GM21619 (cell line): Measurements from ENCODE around the gene UNC93B1.

Source experiments
- ATAC-seq: cut with Tn5 transposase; IDR thresholded peaks from one replicate; pipeline ENCODE4 v1.9.1; 2021; ENCODE audit not compliant: unreplicated experiment

The UNC93B1 gene

GRCh38 chr11:68003846-68004550 is at the start of gene UNC93B1:
Gene UNC93B1, minus strand, starts transcription at chr11:68004097. Its CDS starts 54 bp downstream, at chr11:68004043.
- ATAC-seq, result peak; percentile 40

DNA sequence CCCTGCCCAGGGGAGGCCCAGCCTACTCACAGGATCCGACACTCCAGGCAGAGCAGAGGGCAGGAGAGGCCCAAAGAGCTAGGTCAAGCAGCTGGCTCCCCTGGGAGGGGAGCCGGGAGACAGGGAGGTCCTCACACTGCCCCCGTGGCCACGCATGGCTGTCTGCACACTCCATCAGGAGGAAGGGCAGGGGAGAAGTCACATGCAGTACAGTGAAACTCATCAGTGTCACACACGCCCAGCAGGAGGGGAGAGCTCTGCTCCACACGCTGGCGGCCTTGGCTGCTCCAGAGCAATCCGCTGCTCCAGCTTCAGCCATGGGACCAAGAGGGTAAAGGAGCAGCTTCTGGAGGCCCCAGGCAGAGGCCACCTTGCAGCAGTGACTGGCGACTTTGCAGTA is 49.2 kb upstream of the UNC93B1 start:
- no peak for ATAC-seq

- ATAC-seq, result no peak
Measured at GRCh38 chr11:68052137-68052873, 48.4 kb upstream of the UNC93B1 start.

DNA sequence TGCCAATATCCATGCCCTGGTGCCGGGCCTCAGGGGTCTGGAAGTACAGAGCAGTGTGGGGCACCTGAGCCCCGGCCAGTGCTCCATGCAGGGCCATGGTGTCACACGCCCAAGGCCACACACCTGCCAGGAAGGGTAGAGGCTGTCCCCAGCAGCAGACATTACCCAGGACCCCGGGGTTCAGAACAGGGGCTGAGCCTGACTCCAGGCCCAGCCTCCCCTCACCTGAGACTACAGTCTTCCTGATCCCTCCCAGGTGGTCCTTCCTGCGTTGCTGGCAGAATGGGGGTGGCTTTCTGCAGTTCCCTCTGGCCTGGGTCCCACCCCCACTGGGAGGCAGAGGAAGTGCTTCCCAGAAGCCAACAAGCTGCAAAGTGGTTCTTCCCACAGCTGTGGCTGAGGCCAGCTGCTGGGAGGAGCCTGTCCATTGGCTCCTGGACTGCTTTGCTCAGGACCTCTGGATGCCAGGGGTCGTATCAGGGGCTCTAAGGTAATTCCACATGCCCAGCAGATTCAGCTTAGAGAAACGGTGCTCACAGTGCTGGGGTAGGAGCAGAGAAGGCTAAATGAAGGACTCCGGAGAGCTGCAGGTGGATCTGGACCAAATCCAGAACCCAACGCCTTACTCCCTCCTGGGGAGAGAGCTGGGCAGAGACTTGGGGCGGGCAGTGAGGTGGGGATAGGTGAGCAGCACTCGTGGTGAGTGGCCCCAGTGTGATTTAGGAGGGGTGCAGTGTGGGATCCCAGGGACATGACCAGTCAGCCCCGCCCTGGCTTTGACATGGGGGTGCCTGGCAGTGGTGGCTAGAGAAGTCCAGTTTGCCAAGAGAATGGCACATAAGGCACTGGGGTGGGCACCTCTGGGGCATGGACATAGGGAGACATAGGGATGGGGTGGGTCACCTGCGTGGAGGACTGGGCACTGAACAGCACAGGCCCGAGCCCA is 47.6 kb upstream of the UNC93B1 start:
- no peak for ATAC-seq

DNA sequence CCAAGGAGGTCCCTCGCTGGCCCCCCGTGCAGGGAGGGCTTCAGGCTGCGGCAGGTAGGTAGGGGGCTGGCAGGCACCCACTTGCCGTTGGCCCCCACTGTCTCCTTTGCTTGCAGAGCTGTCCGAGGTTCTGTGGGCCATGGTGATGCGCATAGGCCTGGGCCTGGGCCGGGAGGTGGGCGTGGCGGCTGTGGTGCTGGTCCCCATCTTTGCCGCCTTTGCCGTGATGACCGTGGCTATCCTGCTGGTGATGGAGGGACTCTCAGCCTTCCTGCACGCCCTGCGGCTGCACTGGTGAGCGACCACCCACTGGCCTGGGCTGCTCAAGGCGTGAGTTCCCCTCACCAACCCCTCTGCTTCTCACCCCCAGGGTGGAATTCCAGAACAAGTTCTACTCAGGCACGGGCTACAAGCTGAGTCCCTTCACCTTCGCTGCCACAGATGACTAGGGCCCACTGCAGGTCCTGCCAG is 46.5 kb upstream of the UNC93B1 start:
- no peak for ATAC-seq

GRCh38 chr11:68049509-68050370 is 45.8 kb upstream of the UNC93B1 start:
- ATAC-seq, result no peak

GRCh38 chr11:68048681-68049508 is 45.0 kb upstream of the UNC93B1 start:
- no peak for ATAC-seq

- ATAC-seq, result no peak
Measured at GRCh38 chr11:68047437-68048290, 43.8 kb upstream of the UNC93B1 start.

GRCh38 chr11:68044898-68045351 is 41.0 kb upstream of the UNC93B1 start:
- no peak for ATAC-seq

DNA sequence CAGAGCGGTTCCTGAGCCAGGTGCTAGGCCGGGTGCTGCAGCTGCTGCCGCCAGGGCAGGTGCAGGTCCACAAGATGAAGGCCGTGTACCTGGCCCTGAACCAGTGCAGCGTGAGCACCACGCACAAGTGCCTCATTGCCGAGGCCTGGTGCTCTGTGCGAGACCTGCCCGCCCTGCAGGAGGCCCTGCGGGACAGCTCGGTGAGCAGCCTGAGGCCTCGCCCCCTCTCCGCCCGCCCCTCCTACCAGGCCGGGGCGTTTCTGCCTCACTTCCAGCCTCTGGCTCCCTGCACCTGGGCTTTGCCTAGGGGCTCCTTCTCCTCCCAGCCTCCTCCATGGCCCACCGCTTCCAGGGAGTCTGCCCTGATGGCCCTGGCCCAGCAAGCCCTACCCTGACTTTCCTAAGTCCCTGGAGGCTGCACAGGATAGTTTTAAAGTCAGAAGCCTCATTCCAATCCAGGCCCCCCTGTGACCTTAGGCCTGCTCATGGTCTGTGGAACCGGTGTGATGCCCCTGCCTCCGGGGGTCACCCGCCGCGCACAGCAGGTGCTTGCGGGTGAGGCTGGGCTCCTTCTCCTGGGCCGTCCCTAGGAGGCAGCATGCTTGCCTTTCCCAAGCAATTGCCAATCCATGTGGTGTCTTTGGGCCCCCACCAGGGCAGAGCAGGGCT is 40.4 kb upstream of the UNC93B1 start:
- no peak for ATAC-seq

DNA sequence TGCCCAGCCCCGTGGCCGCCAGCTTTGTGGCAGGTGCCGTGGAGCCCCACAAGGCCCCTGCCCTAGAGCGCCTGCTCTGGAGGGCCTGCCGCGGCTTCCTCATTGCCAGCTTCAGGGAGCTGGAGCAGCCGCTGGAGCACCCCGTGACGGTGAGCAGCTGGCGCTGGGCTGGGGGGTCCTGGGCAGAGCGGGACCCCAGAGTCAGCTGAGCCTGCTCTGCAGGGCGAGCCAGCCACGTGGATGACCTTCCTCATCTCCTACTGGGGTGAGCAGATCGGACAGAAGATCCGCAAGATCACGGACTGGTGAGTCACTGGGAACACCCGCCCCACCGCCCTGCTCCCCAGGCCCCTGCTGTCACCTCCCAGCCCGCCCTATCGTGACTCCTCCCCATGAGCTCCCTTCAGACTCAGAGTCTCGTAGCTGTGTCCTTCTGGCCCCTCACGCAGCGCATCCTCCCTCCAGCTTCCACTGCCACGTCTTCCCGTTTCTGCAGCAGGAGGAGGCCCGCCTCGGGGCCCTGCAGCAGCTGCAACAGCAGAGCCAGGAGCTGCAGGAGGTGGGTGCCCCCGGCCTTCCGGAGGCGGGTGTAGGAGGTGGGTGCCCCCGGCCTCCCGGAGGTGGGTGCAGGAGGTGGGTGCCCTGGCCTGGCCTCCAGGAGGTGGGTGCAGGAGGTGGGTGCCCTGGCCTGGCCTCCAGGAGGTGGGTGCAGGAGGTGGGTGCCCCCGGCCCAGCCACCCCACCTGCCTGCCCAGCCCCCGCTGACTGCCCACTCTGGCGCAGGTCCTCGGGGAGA is 39.6 kb upstream of the UNC93B1 start:
- ATAC-seq, result no peak

GRCh38 chr11:68043029-68043348 is 39.1 kb upstream of the UNC93B1 start:
- no peak for ATAC-seq

DNA sequence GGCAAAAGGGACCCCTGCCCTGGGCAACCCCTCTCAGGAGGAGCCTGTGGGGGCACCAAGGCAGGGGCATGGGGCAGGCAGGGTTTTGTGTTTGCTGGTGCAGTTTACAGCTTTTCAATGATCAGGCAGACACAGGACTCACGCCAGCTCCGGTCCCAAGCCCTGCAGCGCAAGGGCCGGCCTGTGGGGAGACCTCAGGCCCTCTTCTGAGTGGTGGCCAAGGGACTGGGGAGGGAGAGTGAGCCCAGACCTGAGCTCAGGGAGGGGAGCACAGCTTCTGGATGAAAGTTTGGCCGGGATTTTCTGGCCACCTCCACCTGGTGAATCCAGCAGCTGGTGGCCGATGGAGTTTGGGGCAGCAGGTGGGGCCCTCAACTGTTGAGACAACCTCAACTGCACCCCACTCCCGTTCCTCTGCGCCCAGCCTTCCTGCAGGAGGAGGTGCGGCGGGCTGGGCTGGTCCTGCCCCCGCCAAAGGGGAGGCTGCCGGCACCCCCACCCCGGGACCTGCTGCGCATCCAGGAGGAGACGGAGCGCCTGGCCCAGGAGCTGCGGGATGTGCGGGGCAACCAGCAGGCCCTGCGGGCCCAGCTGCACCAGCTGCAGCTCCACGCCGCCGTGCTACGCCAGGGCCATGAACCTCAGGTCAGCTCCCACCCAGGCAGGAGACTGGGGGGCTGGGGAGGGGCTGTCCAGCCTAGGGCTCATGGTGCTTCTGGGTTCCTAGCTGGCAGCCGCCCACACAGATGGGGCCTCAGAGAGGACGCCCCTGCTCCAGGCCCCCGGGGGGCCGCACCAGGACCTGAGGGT is 38.5 kb upstream of the UNC93B1 start:
- no peak for ATAC-seq

DNA sequence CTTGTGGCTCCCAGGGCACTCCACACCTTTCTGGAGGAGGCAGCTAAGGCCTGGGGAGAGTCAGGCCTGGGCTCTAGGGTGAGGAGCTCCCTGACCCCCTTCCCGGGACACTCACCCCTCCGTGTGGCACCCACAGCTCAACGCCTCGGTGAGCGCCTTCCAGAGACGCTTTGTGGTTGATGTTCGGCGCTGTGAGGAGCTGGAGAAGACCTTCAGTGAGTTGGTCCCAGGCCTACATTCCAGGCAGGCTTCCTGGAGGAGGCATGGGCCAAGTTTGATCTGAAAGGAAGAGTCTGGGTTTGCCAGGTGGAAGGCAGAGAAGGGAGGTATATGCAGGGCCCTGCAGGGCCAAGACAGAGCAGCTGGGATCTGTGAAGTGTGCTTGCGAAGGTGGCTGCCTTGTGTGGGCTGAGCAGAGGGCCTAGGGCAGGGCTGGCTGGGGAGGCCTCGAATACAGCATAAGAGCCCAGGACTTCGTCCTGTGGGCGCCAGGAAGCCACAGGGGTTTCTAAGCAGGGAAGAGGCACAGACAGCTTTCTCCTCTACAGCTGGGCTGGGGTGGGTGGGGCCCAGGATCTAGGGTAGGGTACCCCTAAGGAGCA is 37.8 kb upstream of the UNC93B1 start:
- ATAC-seq, result no peak

DNA sequence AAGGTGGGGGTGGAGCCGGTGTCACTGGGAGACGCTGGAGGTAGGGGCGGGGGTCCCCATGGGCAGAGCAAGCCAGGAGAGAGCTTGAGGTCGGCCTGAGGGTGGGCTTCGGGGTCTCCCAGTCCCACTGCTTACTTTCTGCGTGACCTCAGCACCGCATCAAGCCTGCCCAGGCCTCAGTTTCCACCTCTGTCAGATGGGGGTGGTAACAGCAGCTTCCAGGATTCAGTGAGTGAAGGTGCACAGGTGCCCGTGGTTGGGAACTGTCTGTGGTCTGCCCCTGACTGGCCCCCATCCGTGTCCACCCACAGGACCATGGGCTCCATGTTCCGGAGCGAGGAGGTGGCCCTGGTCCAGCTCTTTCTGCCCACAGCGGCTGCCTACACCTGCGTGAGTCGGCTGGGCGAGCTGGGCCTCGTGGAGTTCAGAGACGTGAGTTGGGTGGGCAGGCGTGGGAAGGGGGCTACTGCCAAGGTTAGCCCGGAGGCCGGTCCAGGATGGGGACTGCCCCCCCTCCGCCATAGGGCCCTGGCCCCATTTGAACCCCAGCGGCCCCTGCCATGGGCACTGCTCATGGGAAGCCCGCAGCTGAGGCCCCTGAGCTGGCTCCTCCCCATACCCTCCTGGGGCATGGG is 37.2 kb upstream of the UNC93B1 start:
- no peak for ATAC-seq
